D341Med (cell line): ENCODE measurements around the gene KCNMA1.
"Not testable (repeated sequence)": the region's sequence is repeated elsewhere in the genome, so short reads cannot be mapped to it uniquely, and the experiment has no call there.

Experiments
- DNase-seq: peaks from one replicate; pipeline ENCODE4 v3.0.0; 2012; ENCODE audit warnings: low spot score

KCNMA1 gene

GRCh38 chr10:77368006-77368405 is 269.6 kb downstream of the KCNMA1 start:
- no peak for DNase-seq

DNA sequence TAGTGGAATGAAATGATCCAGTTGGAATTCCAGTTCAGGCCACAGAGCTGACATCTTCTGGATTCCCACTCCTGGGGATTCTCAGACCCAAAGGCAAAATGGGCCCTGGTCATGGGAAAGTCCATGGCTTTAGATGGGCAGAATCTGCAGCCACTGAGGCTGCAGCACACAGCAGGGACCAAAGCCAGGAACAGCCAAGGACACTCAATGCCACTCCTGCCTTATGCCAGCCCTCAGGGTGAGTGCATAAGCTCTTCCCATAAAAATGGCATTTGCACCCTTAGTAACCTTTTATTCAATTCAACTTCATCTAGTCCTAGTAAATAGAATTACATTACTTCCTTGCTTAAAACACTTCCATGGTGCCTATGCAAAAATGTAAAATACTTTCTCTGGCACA is 274.4 kb downstream of the KCNMA1 start:
- no peak for DNase-seq

DNA sequence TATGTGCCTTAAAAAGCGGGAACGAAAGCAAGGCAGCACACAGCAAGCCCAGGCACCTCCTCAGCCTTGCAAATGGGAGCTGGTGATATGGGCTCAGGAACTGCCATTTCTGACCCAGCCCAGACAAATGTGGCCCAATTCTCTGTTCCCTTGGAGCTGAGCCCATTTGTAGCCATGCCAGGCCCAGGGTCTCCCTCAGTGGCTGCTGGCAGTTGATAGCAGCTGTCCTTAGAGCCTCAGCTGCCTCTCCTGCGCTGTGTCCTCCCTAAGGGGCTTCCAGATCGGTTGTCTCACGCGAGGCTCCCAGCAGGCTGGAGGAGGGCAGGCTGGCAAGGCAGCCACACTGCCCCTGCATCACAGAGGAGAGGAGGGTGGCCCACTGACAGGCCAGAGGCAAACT is 275.8 kb downstream of the KCNMA1 start:
- DNase-seq, result no peak

DNA sequence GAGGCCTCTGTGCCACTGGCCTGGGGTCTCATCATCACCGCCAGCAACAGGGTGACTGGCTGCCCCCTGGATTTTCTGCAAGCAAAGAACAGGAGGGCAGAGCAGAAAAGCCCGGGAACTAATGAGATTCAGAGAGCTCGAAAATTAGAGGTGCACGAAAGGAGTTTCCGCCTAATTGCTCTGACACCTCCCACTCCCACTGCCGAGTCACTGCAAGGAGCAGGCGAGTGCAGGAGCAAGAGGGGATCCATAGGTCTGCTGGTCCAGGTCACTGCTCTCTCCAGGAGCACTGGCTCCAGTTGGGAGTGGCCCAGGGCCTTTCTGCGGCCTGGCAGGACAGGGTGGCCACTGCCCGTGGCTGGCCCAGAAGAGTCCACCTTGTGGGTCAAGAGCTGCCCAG is 276.2 kb downstream of the KCNMA1 start:
- no peak for DNase-seq

DNA sequence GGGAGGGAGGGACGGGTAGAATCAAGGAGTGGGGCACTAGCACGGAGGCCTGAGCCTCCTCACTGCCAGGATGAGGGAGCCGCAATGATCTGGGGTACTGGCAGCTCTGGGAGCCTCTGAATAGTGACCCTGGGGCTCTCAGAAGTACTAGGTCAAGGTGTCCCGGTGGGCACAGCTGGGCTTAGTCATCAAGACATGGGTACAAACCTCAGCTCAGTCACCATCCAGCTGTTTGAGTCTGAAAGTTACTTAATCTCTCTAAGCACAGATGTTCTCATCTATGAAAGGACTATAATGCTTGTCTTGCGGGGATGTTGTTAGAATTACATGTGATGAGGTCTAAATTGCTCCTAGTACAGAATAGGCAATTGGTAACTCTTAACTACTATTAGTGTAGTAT is 276.8 kb downstream of the KCNMA1 start:
- no peak for DNase-seq

DNA sequence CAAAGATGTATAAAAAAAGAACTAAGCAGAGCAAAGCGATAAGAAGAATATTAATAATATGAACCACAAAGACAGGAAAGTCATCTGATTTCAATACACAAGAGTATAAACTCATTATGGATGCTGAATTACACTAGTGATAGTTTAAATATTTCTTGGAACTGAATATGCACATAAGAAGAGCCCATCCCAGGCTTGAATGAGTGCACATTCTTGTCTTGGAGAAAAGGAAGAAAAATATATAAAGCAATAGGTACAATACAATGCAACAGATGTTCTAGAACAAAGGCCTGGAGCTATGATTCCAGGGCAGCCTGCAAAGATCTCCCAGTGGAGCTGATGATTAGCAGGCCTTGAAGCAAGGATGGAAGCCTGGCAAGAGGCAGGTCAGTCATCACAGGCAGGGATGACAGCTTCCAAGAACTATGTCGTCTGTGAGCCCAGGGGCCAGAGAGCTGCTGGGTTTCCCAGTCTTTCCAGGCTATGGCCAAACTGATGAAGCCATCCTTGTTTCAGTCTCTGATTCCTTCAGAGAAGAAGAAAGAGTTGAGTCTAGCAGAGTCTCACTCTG is 277.6 kb downstream of the KCNMA1 start:
- no peak for DNase-seq

GRCh38 chr10:77359287-77359691 is 278.3 kb downstream of the KCNMA1 start:
- DNase-seq, result no peak

DNA sequence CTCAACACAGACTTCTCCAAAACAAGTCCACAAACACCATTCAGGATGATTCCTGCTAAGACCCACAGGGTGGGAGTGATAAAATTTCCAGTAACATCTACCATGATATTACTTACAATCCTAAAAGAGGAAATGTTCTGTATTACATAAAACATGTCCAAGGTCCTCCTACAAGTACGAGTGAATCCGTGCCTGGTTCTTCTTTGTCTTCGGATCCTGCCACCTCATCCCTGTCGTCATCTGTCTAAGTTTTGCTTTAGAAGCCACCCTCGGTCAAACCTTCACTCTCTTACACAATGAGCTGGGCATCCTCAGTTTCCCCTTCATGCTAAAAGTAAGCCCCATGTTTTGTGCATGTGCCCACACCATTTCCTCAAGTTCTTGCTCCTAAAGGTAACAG is 279.0 kb downstream of the KCNMA1 start:
- DNase-seq, result no peak

- no peak for DNase-seq
These were observed 279.8 kb downstream of the KCNMA1 start for GRCh38 chr10:77357611-77358310.

- DNase-seq, result no peak
These were observed 280.4 kb downstream of the KCNMA1 start for GRCh38 chr10:77357185-77357584.

- no peak for DNase-seq
These were observed 281.8 kb downstream of the KCNMA1 start for GRCh38 chr10:77355844-77356243.

DNA sequence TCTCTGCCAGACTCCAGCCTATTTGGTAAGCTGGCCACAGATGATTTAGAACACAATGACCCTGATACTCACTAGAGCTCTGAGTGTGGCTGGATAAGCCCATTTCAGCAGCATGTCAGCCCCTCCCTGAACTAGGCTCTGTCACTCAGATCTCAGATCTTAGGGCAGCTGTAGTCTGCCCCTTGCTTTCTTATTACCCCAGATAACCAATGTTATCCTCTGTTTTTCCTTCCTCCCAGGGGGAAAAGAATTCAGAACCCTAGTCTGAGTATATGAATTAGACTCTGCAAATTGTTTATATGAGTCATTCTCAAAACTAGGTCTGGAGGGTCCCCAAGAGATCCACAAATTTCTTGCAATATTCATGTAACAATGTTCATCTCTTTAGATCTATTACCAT is 286.2 kb downstream of the KCNMA1 start:
- DNase-seq, result no peak

- DNase-seq, result no peak
These were observed 286.9 kb downstream of the KCNMA1 start for GRCh38 chr10:77350711-77351119.

DNA sequence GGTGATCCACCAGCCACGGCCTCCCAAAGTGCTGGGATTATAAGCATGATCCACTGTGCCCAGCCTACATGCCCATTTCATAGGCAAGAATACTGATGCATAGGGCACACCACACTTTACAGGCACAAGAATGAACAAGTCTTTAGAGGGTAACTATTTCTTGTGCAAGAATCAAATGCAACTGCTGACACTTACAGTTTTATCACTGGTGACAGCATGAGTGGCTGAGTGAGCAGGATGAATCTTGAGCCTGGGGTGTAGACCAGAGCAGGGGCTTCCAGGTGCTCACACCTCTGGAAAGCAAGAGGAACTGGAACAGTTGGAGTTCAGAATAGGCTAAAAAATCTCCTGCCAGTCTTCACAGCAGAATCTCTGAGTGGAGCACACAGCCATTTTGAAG is 287.5 kb downstream of the KCNMA1 start:
- DNase-seq, result no peak

DNA sequence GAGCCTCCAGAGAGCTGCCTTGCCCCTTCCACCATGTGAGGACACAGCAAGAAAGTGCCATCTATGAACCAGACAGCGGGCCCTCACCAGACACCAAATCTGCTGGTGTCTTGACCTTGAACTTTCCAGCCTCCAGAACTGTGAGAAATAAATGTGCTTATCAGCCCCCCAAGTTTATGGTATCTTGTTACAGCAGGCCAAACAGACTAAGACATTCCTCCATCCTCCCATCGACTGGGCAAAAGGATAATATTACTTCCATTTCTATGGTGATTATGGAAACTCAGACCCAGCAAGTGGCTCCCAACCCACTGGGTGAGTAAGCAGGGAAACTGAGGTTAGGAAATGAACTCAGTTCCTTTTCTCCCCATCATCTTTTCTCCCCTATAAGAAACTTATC is 288.4 kb downstream of the KCNMA1 start:
- no peak for DNase-seq

- no peak for DNase-seq
These were observed 288.9 kb downstream of the KCNMA1 start for GRCh38 chr10:77348751-77349150.

DNA sequence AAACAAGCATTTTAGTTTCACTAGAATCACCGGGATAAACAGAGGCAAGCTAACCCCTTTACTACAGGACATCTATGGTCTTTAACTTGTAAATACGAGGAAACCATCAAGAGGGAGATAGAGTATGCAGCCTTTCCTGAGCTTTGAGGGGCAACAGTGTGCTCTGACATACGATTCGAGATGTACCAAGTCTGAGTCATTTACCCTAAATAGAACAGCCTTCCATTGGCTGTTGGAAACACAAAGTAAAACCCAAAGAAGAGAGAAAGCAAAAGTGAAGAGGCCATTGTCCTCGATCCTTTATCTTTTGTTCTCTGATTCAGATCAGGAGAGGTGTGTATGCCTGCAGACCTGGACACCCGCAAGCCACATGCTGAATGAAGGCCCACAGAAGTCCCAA is 289.5 kb downstream of the KCNMA1 start:
- no peak for DNase-seq

- no peak for DNase-seq
These were observed 290.6 kb downstream of the KCNMA1 start for GRCh38 chr10:77347052-77347451.

DNA sequence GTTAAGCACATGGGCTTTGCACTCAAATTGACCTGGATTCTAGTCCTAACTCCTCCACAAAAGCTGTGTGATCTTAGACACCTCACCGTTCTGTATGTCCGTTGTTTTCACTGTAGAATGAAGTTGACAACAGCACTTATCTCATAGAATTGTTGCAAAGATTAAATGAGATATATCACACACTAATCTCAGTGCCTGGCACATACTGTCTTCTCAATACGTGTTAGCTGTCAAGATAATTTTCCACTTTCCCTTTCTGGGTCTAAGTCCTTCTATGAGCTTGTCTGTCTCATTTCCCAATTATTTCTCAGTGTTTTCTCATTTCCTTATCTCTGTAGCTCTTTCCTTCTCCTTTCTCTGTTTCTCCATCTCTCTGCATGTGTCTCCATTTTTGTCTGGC is 296.6 kb downstream of the KCNMA1 start:
- no peak for DNase-seq

GRCh38 chr10:77339872-77340271 is 297.7 kb downstream of the KCNMA1 start:
- not testable (repeated sequence) for DNase-seq

- DNase-seq, result no peak
These were observed 298.4 kb downstream of the KCNMA1 start for GRCh38 chr10:77339166-77339565.

DNA sequence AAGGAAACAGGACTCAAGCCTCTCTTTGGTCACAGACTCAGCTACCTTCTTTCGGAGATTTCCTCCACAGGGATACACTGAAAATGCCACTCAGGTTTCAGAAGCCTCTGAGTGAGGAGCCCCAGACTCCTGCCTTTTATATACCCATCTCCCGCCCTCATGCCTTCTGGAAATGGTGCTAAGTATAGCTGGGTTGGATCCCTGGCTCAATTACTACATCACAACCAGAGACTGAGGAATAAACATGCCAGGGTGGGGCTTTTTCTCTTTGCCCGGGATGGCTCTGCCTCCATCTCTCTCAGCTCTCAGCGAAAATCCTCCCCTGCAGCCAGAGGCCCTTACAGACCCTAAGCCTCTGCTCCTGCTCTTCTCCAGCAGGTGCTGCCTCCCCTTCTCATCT is 299.5 kb downstream of the KCNMA1 start:
- DNase-seq, result no peak

GRCh38 chr10:77334501-77334900 is 303.1 kb downstream of the KCNMA1 start:
- no peak for DNase-seq
